Neural crest cell (in vitro differentiated cells): ENCODE results near the gene LACTBL1. TPM values are rescaled to one million over a fixed set of nuclear protein-coding genes. Genes with fewer than 3 reads are reported as not detected.

Experiments used
- DNase-seq: peaks from one replicate; pipeline ENCODE4 v3.0.0; 2021; ENCODE audit warnings: low read depth, mixed read lengths, low spot score
- H3K27ac Mint-ChIP-seq: one replicate; pipeline ENCODE4 v1.8.0; 2021; ENCODE audit warnings: mild to moderate bottlenecking, mixed read lengths; ENCODE audit not compliant: unreplicated experiment
- H3K27me3 Mint-ChIP-seq: 2 replicates; pipeline ENCODE4 v1.8.0; 2021; ENCODE audit warnings: low read depth, mild to moderate bottlenecking, mixed read lengths
- H3K36me3 Mint-ChIP-seq: 2 replicates; pipeline ENCODE4 v1.8.0; 2021; ENCODE audit warnings: low read depth, mild to moderate bottlenecking, mixed read lengths
- H3K4me1 Mint-ChIP-seq: 2 replicates; pipeline ENCODE4 v1.8.0; 2021; ENCODE audit warnings: mixed read lengths
- H3K4me3 Mint-ChIP-seq: one replicate; pipeline ENCODE4 v1.8.0; 2021; ENCODE audit warnings: mild to moderate bottlenecking, mixed read lengths
- H3K9me3 Mint-ChIP-seq: 2 replicates; pipeline ENCODE4 v1.8.0; 2021; ENCODE audit warnings: mixed read lengths
- total RNA-seq: library from RNA; stranded (reverse); gene quantifications from 2 replicates; pipeline ENCODE4 v1.2.1, GENCODE V29; 2021
- TF ChIP-seq, protein P1 (sequence below): fragments of 200-600 bp; sonication (generic); conservative IDR thresholded peaks from 2 replicates; pipeline ENCODE4 v1.5.0; 2021; ENCODE audit warnings: antibody characterized with exemption, mild to moderate bottlenecking

Gene LACTBL1
- total RNA-seq, 1 donor from 2014 or later, result not detected

DNA sequence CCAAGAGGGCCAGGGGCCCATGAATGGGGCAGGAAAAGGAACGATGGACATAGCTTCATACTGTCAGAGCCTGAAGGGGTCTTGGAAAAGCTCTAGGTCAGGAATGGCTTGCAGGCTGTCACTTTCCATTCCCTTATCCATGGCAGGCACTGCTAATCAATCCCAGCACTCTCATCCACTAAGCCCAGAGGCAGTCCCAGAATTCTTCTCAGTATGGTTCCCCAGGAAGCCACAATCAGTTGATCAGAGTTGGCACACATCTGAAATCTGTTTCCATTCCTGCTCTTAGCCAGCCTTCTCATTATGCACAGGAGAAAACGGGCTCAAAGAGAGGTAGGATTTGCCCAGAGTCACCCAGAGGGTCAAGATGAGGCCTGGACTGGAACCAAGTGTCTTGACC, 65.7 kb downstream of the LACTBL1 start:
- Mint-ChIP-seq H3K9me3 (no peaks in the 10 kb centered on the region), H3K4me1 (no peaks in the 10 kb centered on the region), H3K4me3 (no peak overlapping the region), H3K36me3 (peaks cover 14% of the 10 kb centered on the region), H3K27ac (peak overlapping the region; percentile 29), H3K27me3 (no peaks in the 10 kb centered on the region)
- TF ChIP-seq, protein P1, sequence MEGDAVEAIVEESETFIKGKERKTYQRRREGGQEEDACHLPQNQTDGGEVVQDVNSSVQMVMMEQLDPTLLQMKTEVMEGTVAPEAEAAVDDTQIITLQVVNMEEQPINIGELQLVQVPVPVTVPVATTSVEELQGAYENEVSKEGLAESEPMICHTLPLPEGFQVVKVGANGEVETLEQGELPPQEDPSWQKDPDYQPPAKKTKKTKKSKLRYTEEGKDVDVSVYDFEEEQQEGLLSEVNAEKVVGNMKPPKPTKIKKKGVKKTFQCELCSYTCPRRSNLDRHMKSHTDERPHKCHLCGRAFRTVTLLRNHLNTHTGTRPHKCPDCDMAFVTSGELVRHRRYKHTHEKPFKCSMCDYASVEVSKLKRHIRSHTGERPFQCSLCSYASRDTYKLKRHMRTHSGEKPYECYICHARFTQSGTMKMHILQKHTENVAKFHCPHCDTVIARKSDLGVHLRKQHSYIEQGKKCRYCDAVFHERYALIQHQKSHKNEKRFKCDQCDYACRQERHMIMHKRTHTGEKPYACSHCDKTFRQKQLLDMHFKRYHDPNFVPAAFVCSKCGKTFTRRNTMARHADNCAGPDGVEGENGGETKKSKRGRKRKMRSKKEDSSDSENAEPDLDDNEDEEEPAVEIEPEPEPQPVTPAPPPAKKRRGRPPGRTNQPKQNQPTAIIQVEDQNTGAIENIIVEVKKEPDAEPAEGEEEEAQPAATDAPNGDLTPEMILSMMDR, result no peak
- DNase-seq, result no peak

DNA sequence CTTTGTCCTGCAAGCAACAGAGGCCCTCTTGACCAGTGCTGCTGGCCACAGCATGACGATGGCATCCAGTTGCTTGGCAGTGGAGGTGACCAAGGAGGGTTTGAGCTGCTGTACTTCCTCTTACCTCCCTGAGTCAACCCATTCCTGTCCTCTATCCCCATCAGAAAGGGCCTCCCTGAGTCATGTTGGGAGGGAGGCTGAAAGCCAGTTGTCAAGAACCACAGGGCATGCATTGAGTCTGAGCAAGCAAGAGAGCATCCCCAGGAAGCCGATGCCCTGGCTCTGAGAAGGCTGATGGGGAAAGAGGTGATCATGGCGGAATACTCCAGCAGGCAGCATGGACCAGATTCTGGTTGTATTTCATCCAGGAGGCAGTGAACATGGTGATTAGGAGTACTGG, 69.6 kb downstream of the LACTBL1 start:
- Mint-ChIP-seq H3K27me3 (no peaks in the 10 kb centered on the region), H3K4me1 (no peaks in the 10 kb centered on the region), H3K36me3 (peaks cover 10% of the 10 kb centered on the region), H3K9me3 (no peaks in the 10 kb centered on the region), H3K4me3 (no peak overlapping the region), H3K27ac (no peak overlapping the region)
- TF ChIP-seq, protein P1, result no peak
- no peak for DNase-seq

Other genes with a start within 250 kb of the LACTBL1 start
- gene TEX46, start 43.0 kb upstream of the LACTBL1 start, total RNA-seq, result not detected in 2 replicates
- gene KDM1A, start 46.6 kb upstream of the LACTBL1 start, total RNA-seq, result 256 and 258 TPM in 2 replicates
- 31.3 and 31.4 TPM in 2 replicates for gene LUZP1, start 196.0 kb upstream of the LACTBL1 start, total RNA-seq
- not detected in 2 replicates for gene HTR1D, start 244.6 kb upstream of the LACTBL1 start, total RNA-seq